Posterior cingulate gyrus (tissue), 11 donors: ENCODE results near the gene TBATA.

ENCODE experiments used
- DNase-seq, 10 donors: peaks; one replicate each; pipeline versions ENCODE4 v3.0.0 to v3.0.0-alpha.2; 2020 to 2021; ENCODE audit warnings: mixed read lengths in 3 of 10
- intact Hi-C: fragments of 100-400 bp; cut with DNase I; formaldehyde crosslinking; loops from one replicate; pipeline ENCODE4 v1.15.1; 2023

The TBATA gene

GRCh38 chr10:70809726-70810125 lies 24.5 kb upstream of the TBATA start:
- intact Hi-C loops: no loop called here
- no peak for DNase-seq

GRCh38 chr10:70809011-70809611 lies 23.9 kb upstream of the TBATA start:
- intact Hi-C loops: no loop called here
- no peak for DNase-seq

- intact Hi-C loops: no loop called here
Measured at GRCh38 chr10:70807556-70807955, 22.4 kb upstream of the TBATA start.

GRCh38 chr10:70806841-70807240 lies 21.7 kb upstream of the TBATA start:
- no peak for DNase-seq
- intact Hi-C loops: no loop called here

More at GRCh38 chr10:70807556-70807955, 22.4 kb upstream of the TBATA start:
- DNase-seq: no peak

- intact Hi-C loops: no loop called here
- no peak for DNase-seq
Measured at GRCh38 chr10:70805619-70806215, 20.5 kb upstream of the TBATA start.

GRCh38 chr10:70804421-70804808 lies 19.2 kb upstream of the TBATA start:
- intact Hi-C loops: no loop called here
- no peak for DNase-seq

- no peak for DNase-seq
- intact Hi-C loops: no loop called here
Measured at GRCh38 chr10:70803775-70804420, 18.7 kb upstream of the TBATA start.

- intact Hi-C loops: no loop called here
- no peak for DNase-seq
Measured at GRCh38 chr10:70801854-70802253, 16.7 kb upstream of the TBATA start.

GRCh38 chr10:70799124-70799523 lies 13.9 kb upstream of the TBATA start:
- intact Hi-C loops: no loop called here
- no peak for DNase-seq

GRCh38 chr10:70797840-70798239 lies 12.7 kb upstream of the TBATA start:
- no peak for DNase-seq
- intact Hi-C loops: no loop called here

GRCh38 chr10:70795613-70796012 lies 10.4 kb upstream of the TBATA start:
- DNase-seq: no peak
- intact Hi-C loops: no loop called here

- intact Hi-C loops: no loop called here
- DNase-seq: no peak
Measured at GRCh38 chr10:70791386-70792039, 6.3 kb upstream of the TBATA start.

- intact Hi-C loops: no loop called here
- no peak for DNase-seq
Measured at GRCh38 chr10:70786799-70787415, 1.7 kb upstream of the TBATA start.

GRCh38 chr10:70784471-70784870 lies 706 bp downstream of the TBATA start:
- intact Hi-C loops: no loop called here
- DNase-seq: no peak

GRCh38 chr10:70784016-70784415 lies 1.2 kb downstream of the TBATA start:
- DNase-seq: no peak
- intact Hi-C loops: no loop called here

- peak in 1 of 10 donors; percentile 30 for DNase-seq
- intact Hi-C loops: no loop called here
Measured at GRCh38 chr10:70782746-70783680, 2.2 kb downstream of the TBATA start.

GRCh38 chr10:70782086-70782745 lies 3.0 kb downstream of the TBATA start:
- peak in 1 of 10 donors; percentile 35 for DNase-seq
- intact Hi-C loops: no loop called here

GRCh38 chr10:70781461-70782051 lies 3.6 kb downstream of the TBATA start:
- DNase-seq: peak in 1 of 10 donors; percentile 55
- intact Hi-C loops: no loop called here

GRCh38 chr10:70780772-70781171 lies 4.4 kb downstream of the TBATA start:
- DNase-seq: no peak
- intact Hi-C loops: no loop called here
